ENCODE results near the gene KCNN3.

DNA sequence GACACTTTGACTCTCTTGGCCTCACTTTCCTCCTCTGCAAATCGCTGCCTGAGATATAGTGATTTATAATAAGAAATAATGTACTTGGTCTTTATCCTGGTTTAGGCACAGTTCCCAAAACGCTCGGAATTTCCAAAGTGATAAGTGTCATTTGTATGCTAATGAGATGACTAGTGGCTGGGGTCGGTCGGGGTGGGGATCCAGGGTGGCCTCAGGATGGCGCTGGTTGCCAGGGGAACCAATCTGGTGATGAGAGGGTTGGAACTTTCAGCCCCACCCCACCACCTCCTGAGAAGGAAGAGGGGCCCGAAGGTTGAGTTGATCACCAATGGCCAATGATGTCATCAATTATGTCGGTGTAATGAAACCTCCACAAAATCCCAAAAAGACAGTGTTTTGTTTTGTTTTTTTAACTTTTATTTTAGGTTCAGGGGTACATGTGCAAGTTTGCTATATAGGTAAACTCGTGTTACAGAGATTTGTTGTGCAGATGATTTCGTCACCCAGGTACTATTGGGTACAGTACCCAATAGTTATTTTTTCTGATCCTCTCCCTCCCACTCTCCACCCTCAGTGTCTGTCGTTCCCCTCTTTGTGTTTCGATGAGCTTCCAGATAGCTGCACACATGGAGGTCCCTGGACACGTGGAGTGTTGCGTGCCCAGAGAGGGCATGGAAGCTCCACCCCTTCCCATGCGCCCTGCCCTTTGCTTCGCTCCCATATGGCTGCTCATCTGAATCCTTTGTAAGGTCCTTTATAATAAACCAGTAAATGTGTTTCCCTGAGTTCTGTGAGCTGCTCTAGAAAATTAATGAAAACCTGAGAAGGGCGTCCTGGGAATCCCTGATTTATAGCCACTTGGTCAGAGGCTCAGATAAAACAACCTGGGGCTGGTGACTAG lies 97.2 kb downstream of the KCNN3 start:
- TF ChIP-seq, protein P1, sequence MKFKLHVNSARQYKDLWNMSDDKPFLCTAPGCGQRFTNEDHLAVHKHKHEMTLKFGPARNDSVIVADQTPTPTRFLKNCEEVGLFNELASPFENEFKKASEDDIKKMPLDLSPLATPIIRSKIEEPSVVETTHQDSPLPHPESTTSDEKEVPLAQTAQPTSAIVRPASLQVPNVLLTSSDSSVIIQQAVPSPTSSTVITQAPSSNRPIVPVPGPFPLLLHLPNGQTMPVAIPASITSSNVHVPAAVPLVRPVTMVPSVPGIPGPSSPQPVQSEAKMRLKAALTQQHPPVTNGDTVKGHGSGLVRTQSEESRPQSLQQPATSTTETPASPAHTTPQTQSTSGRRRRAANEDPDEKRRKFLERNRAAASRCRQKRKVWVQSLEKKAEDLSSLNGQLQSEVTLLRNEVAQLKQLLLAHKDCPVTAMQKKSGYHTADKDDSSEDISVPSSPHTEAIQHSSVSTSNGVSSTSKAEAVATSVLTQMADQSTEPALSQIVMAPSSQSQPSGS (CRISPR knock-in tag; IDR thresholded peaks at IDR 0.05; ENCODE audit: borderline replicate concordance, low read depth), result no peak
- TF ChIP-seq FOXJ3 (CRISPR knock-in tag; IDR thresholded peaks at IDR 0.05; ENCODE audit: borderline replicate concordance), result no peak
- TF ChIP-seq, protein P2, sequence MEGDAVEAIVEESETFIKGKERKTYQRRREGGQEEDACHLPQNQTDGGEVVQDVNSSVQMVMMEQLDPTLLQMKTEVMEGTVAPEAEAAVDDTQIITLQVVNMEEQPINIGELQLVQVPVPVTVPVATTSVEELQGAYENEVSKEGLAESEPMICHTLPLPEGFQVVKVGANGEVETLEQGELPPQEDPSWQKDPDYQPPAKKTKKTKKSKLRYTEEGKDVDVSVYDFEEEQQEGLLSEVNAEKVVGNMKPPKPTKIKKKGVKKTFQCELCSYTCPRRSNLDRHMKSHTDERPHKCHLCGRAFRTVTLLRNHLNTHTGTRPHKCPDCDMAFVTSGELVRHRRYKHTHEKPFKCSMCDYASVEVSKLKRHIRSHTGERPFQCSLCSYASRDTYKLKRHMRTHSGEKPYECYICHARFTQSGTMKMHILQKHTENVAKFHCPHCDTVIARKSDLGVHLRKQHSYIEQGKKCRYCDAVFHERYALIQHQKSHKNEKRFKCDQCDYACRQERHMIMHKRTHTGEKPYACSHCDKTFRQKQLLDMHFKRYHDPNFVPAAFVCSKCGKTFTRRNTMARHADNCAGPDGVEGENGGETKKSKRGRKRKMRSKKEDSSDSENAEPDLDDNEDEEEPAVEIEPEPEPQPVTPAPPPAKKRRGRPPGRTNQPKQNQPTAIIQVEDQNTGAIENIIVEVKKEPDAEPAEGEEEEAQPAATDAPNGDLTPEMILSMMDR (IDR thresholded peaks at IDR 0.05), result no peak
- no peak for TF ChIP-seq IRF2 (CRISPR knock-in tag; IDR thresholded peaks at IDR 0.05; ENCODE audit: borderline replicate concordance, low read depth)
- no peak for TF ChIP-seq SMAD4 (CRISPR knock-in tag; IDR thresholded peaks at IDR 0.05)
- TF ChIP-seq, protein P3, sequence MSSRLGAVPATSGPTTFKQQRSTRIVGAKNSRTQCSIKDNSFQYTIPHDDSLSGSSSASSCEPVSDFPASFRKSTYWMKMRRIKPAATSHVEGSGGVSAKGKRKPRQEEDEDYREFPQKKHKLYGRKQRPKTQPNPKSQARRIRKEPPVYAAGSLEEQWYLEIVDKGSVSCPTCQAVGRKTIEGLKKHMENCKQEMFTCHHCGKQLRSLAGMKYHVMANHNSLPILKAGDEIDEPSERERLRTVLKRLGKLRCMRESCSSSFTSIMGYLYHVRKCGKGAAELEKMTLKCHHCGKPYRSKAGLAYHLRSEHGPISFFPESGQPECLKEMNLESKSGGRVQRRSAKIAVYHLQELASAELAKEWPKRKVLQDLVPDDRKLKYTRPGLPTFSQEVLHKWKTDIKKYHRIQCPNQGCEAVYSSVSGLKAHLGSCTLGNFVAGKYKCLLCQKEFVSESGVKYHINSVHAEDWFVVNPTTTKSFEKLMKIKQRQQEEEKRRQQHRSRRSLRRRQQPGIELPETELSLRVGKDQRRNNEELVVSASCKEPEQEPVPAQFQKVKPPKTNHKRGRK (CRISPR knock-in tag; IDR thresholded peaks at IDR 0.05; ENCODE audit: borderline replicate concordance), result no peak
- no peak for TF ChIP-seq TCF7 (CRISPR knock-in tag; IDR thresholded peaks at IDR 0.05; ENCODE audit: low read depth)
- TF ChIP-seq FOXP1 (CRISPR knock-in tag; IDR thresholded peaks at IDR 0.05; ENCODE audit: borderline replicate concordance), result no peak
- TF ChIP-seq ELF4 (CRISPR knock-in tag; IDR thresholded peaks at IDR 0.05; ENCODE audit: low read depth), result no peak
- TF ChIP-seq JUN (CRISPR knock-in tag; IDR thresholded peaks at IDR 0.05), result no peak
- TF ChIP-seq, protein P4, sequence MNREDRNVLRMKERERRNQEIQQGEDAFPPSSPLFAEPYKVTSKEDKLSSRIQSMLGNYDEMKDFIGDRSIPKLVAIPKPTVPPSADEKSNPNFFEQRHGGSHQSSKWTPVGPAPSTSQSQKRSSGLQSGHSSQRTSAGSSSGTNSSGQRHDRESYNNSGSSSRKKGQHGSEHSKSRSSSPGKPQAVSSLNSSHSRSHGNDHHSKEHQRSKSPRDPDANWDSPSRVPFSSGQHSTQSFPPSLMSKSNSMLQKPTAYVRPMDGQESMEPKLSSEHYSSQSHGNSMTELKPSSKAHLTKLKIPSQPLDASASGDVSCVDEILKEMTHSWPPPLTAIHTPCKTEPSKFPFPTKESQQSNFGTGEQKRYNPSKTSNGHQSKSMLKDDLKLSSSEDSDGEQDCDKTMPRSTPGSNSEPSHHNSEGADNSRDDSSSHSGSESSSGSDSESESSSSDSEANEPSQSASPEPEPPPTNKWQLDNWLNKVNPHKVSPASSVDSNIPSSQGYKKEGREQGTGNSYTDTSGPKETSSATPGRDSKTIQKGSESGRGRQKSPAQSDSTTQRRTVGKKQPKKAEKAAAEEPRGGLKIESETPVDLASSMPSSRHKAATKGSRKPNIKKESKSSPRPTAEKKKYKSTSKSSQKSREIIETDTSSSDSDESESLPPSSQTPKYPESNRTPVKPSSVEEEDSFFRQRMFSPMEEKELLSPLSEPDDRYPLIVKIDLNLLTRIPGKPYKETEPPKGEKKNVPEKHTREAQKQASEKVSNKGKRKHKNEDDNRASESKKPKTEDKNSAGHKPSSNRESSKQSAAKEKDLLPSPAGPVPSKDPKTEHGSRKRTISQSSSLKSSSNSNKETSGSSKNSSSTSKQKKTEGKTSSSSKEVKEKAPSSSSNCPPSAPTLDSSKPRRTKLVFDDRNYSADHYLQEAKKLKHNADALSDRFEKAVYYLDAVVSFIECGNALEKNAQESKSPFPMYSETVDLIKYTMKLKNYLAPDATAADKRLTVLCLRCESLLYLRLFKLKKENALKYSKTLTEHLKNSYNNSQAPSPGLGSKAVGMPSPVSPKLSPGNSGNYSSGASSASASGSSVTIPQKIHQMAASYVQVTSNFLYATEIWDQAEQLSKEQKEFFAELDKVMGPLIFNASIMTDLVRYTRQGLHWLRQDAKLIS (CRISPR knock-in tag; IDR thresholded peaks at IDR 0.05; ENCODE audit: borderline replicate concordance), result no peak
- TF ChIP-seq ZNF138 (CRISPR knock-in tag; conservative IDR thresholded peaks at IDR 0.05), result no peak

Data from WTC11 (cell line).